GM23338 (cell line): Measurements from ENCODE around the gene ZDHHC8. TPM values are rescaled to one million over a fixed set of nuclear protein-coding genes. Genes with fewer than 3 reads are reported as not detected.

ENCODE experiments used
- ATAC-seq: fragments of 200-7000 bp; cut with Tn5 transposase; 3 replicates; pipeline ENCODE4 v1.9.1; 2020
- DNase-seq: peaks from one replicate; pipeline ENCODE4 v3.0.0-alpha.2; 2015; ENCODE audit warnings: low spot score
- H2AFZ ChIP-seq: fragments of 200-600 bp; sonication (generic); 2 replicates; pipeline ENCODE4 v1.8.0; 2016; ENCODE audit warnings: antibody characterized with exemption, mild to moderate bottlenecking, moderate library complexity
- H3F3A ChIP-seq: fragments of 200-600 bp; sonication (generic); replicated peaks from 2 replicates; pipeline ENCODE4 v1.8.0; 2017; ENCODE audit warnings: antibody characterized with exemption, mixed run types, low read depth
- H3K27ac ChIP-seq: fragments of 200-600 bp; sonication (generic); 2 replicates; pipeline ENCODE4 v1.6.1; 2016; ENCODE audit warnings: low read depth
- H3K27me3 ChIP-seq: fragments of 200-600 bp; sonication (generic); 2 replicates; pipeline ENCODE4 v1.8.0; 2016; ENCODE audit warnings: mild to moderate bottlenecking, mixed run types, moderate library complexity; ENCODE audit not compliant: insufficient read depth
- H3K36me3 ChIP-seq: fragments of 200-600 bp; sonication (generic); 2 replicates; pipeline ENCODE4 v1.8.0; 2016; ENCODE audit warnings: mild to moderate bottlenecking; ENCODE audit not compliant: insufficient read depth
- H3K4me1 ChIP-seq: fragments of 200-600 bp; sonication (generic); 2 replicates; pipeline ENCODE4 v1.8.0; 2016; ENCODE audit warnings: mild to moderate bottlenecking, moderate library complexity; ENCODE audit not compliant: insufficient read depth
- H3K4me2 ChIP-seq: fragments of 200-600 bp; sonication (generic); 2 replicates; pipeline ENCODE4 v1.7.1; 2017; ENCODE audit warnings: mixed run types
- H3K4me3 ChIP-seq: fragments of 200-600 bp; sonication (generic); 2 replicates; pipeline ENCODE4 v1.6.1; 2016; ENCODE audit warnings: mixed run types
- H3K79me2 ChIP-seq: fragments of 200-600 bp; sonication (generic); replicated peaks from 2 replicates; pipeline ENCODE4 v1.8.0; 2017; ENCODE audit warnings: mild to moderate bottlenecking; ENCODE audit not compliant: insufficient read depth
- H3K9me2 ChIP-seq: fragments of 200-600 bp; sonication (generic); 2 replicates; pipeline ENCODE4 v1.8.0; 2017; ENCODE audit not compliant: insufficient read depth
- H4K20me1 ChIP-seq: fragments of 200-600 bp; sonication (generic); replicated peaks from 2 replicates; pipeline ENCODE4 v1.8.0; 2017; ENCODE audit warnings: mild to moderate bottlenecking; ENCODE audit not compliant: insufficient read depth
- H3K27ac Mint-ChIP-seq: 2 replicates; pipeline ENCODE4 v1.8.0; 2020; ENCODE audit warnings: inconsistent platforms, mild to moderate bottlenecking, moderate library complexity, mixed read lengths
- H3K27me3 Mint-ChIP-seq: 3 replicates; pipeline ENCODE4 v1.8.0; 2022; ENCODE audit warnings: low read depth, mild to moderate bottlenecking, moderate library complexity, mixed read lengths, inconsistent platforms; ENCODE audit not compliant: insufficient read depth, poor library complexity
- H3K36me3 Mint-ChIP-seq: 3 replicates; pipeline ENCODE4 v1.8.0; 2021; ENCODE audit warnings: low read depth, mild to moderate bottlenecking, inconsistent platforms, moderate library complexity, mixed read lengths
- H3K4me1 Mint-ChIP-seq: 3 replicates; pipeline ENCODE4 v1.8.0; 2020; ENCODE audit warnings: mild to moderate bottlenecking, inconsistent platforms, mixed read lengths
- H3K4me3 Mint-ChIP-seq: 3 replicates; pipeline ENCODE4 v1.8.0; 2021; ENCODE audit warnings: moderate library complexity, mild to moderate bottlenecking, inconsistent platforms, mixed read lengths
- H3K9me3 Mint-ChIP-seq: 3 replicates; pipeline ENCODE4 v1.8.0; 2020; ENCODE audit warnings: moderate library complexity, mild to moderate bottlenecking, inconsistent platforms, mixed read lengths
- CREB1 ChIP-seq: fragments of 250-450 bp; sonication (Bioruptor Pico); IDR thresholded peaks from 2 replicates; pipeline ENCODE4 v1.5.0; 2020; ENCODE audit warnings: low read depth, mild to moderate bottlenecking, moderate library complexity
- EZH2phosphoT487 ChIP-seq: fragments of 200-600 bp; sonication (generic); IDR thresholded peaks from one replicate; pipeline ENCODE4 v1.8.1; 2018; ENCODE audit warnings: antibody characterized with exemption; ENCODE audit not compliant: unreplicated experiment
- NANOG ChIP-seq: IDR thresholded peaks from 2 replicates; pipeline ENCODE4 v1.6.1; 2016; ENCODE audit warnings: antibody characterized with exemption, borderline replicate concordance
- POLR2AphosphoS5 ChIP-seq: IDR thresholded peaks from 2 replicates; pipeline ENCODE4 v1.6.1; 2016; ENCODE audit warnings: antibody characterized with exemption, low read depth
- REST ChIP-seq: IDR thresholded peaks from one replicate; pipeline ENCODE4 v1.6.1; 2018; ENCODE audit warnings: antibody characterized with exemption; ENCODE audit not compliant: unreplicated experiment
- polyA plus RNA-seq: library from polyadenylated mRNA; unstranded; fragments of >200 nt; fragmentation: Nextera tagmentation; extraction: Ambion mirVana; gene quantifications from 2 replicates; pipeline ENCODE4 v1.2.1, GENCODE V29; 2016
- total RNA-seq: library from RNA; depleted of rRNA; stranded (reverse); fragments of >200 nt; shearing (Covaris generic); gene quantifications from 2 replicates; pipeline ENCODE4 v1.2.3, GENCODE V29; 2014
- TF ChIP-seq, protein P1 (sequence below), 2 experiments: fragments of 200-600 bp in 1 of 2; sonication (generic) in 1 of 2; conservative IDR thresholded peaks; 2 replicates each; pipeline versions ENCODE4 v1.5.1 to v1.6.1; 2016 to 2017; ENCODE audit warnings: antibody characterized with exemption in 2 of 2, low read depth in 2 of 2, mild to moderate bottlenecking in 2 of 2, moderate library complexity in 1 of 2

Gene ZDHHC8
- total and polyA plus RNA-seq, 2 experiments from 2014 or later = 13.7 to 47.6 TPM

DNA sequence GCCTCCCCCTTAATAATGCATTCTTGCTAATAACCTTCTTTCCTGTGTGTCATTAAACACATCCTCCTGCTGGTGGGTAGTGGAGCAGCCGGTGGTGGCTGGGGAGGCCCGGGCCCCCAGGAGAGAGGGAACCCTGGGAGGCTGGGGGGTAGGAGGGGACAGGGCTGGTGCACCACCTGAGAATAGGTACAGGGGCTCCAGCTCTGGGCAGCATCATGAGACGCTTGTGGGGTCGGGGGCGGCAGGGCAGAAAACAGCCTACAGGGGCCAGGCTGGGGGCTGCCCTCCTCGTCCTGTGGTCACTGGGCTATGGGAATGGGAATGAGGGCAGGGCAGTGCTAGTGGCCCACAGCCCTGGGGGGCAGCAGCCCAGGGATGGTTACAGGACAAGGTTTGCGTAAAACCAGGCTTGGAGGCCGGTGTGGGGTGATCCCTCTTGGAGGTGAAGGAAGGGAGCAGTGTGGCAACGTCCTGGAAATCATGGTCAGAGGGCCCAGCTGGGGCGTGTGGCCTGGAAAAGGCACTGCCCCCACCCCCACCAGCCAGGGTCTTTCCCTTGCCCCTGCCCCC is 37.7 kb downstream of the ZDHHC8 start:
- TF ChIP-seq CREB1 (CRISPR knock-in tag) (no peak), REST (no peak)
- H3K27me3 ChIP-seq = no peaks in the 10 kb centered on the region
- DNase-seq = no peak
- Mint-ChIP-seq H3K36me3 (peaks cover 1% of the 10 kb centered on the region; the same call in 1 of the 3 replicates), H3K27me3 (peaks cover 8% of the 10 kb centered on the region), H3K27ac (no peak overlapping the region), H3K4me1 (no peaks in the 10 kb centered on the region), H3K9me3 (peaks cover under 1% of the 10 kb centered on the region), H3K4me3 (no peak overlapping the region)
- H3K27ac ChIP-seq = no peak overlapping the region
- no peak for ATAC-seq
- no peak overlapping the region for H2AFZ ChIP-seq
- H3K4me3 ChIP-seq = no peak overlapping the region
- no peak overlapping the region for H3K4me2 ChIP-seq
- H4K20me1 ChIP-seq = no peaks in the 10 kb centered on the region
- no peaks in the 10 kb centered on the region for H3K4me1 ChIP-seq
- no peaks in the 10 kb centered on the region for H3F3A ChIP-seq
- H3K79me2 ChIP-seq = no peaks in the 10 kb centered on the region
- H3K36me3 ChIP-seq = no peaks in the 10 kb centered on the region
- H3K9me2 ChIP-seq = no peaks in the 10 kb centered on the region

GRCh38 chr22:20170170-20170569 is 38.6 kb downstream of the ZDHHC8 start:
- no peaks in the 10 kb centered on the region for H3K36me3 ChIP-seq
- Mint-ChIP-seq H3K27me3 (peaks cover 8% of the 10 kb centered on the region), H3K9me3 (no peaks in the 10 kb centered on the region), H3K36me3 (no peaks in the 10 kb centered on the region), H3K4me1 (no peaks in the 10 kb centered on the region), H3K27ac (no peak overlapping the region; the same call in 1 of the 2 replicates), H3K4me3 (no peak overlapping the region)
- no peak for ATAC-seq
- H3K27ac ChIP-seq = no peak overlapping the region
- no peak overlapping the region for H3K4me2 ChIP-seq
- H3K4me3 ChIP-seq = no peak overlapping the region
- H3K79me2 ChIP-seq = no peaks in the 10 kb centered on the region
- H3K9me2 ChIP-seq = no peaks in the 10 kb centered on the region
- H2AFZ ChIP-seq = no peak overlapping the region
- no peak for DNase-seq
- no peaks in the 10 kb centered on the region for H4K20me1 ChIP-seq
- no peaks in the 10 kb centered on the region for H3K27me3 ChIP-seq
- no peaks in the 10 kb centered on the region for H3K4me1 ChIP-seq
- no peaks in the 10 kb centered on the region for H3F3A ChIP-seq
- TF ChIP-seq NANOG (no peak), POLR2AphosphoS5 (no peak)

GRCh38 chr22:20171288-20172140 is 39.9 kb downstream of the ZDHHC8 start:
- no peak for ATAC-seq
- Histone ChIP-seq H3K4me2 (no peak overlapping the region), H3K27me3 (no peaks in the 10 kb centered on the region), H4K20me1 (no peaks in the 10 kb centered on the region), H3K27ac (no peak overlapping the region), H3K36me3 (no peaks in the 10 kb centered on the region), H3F3A (no peaks in the 10 kb centered on the region), H3K79me2 (no peaks in the 10 kb centered on the region), H3K4me1 (no peaks in the 10 kb centered on the region), H3K4me3 (no peak overlapping the region), H3K9me2 (no peaks in the 10 kb centered on the region), H2AFZ (no peak overlapping the region)
- TF ChIP-seq EZH2phosphoT487 (no peak), NANOG (no peak)
- TF ChIP-seq, protein P1, sequence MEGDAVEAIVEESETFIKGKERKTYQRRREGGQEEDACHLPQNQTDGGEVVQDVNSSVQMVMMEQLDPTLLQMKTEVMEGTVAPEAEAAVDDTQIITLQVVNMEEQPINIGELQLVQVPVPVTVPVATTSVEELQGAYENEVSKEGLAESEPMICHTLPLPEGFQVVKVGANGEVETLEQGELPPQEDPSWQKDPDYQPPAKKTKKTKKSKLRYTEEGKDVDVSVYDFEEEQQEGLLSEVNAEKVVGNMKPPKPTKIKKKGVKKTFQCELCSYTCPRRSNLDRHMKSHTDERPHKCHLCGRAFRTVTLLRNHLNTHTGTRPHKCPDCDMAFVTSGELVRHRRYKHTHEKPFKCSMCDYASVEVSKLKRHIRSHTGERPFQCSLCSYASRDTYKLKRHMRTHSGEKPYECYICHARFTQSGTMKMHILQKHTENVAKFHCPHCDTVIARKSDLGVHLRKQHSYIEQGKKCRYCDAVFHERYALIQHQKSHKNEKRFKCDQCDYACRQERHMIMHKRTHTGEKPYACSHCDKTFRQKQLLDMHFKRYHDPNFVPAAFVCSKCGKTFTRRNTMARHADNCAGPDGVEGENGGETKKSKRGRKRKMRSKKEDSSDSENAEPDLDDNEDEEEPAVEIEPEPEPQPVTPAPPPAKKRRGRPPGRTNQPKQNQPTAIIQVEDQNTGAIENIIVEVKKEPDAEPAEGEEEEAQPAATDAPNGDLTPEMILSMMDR (conservative IDR thresholded peaks at IDR 0.05; ENCODE audit: low read depth in 2 of 2) = no peak
- Mint-ChIP-seq H3K27ac (no peak overlapping the region), H3K4me3 (no peak overlapping the region), H3K27me3 (peaks cover 11% of the 10 kb centered on the region), H3K4me1 (no peaks in the 10 kb centered on the region), H3K36me3 (no peaks in the 10 kb centered on the region), H3K9me3 (no peaks in the 10 kb centered on the region)
- DNase-seq = no peak
